Activated CD4-positive, alpha-beta T cell treated with anti-CD3 and anti-CD28 coated beads for 4 hours (primary cell): ENCODE data around the gene NME4.

Experiments used
- DNase-seq, 2 donors: peaks; one replicate each; pipeline ENCODE4 v3.0.0-alpha.2; 2020

Gene NME4

GRCh38 chr16:363766-364490 is 33.1 kb upstream of the NME4 start:
- no peak for DNase-seq

GRCh38 chr16:364595-365491 is 32.2 kb upstream of the NME4 start:
- DNase-seq: no peak

- no peak for DNase-seq
These were observed 30.5 kb upstream of the NME4 start for GRCh38 chr16:366476-366875.

GRCh38 chr16:367333-367903 is 29.6 kb upstream of the NME4 start:
- DNase-seq: no peak

- no peak for DNase-seq
These were observed 28.4 kb upstream of the NME4 start for GRCh38 chr16:368388-369158.

GRCh38 chr16:369275-369865 is 27.6 kb upstream of the NME4 start:
- DNase-seq: no peak

- DNase-seq: no peak
These were observed 27.0 kb upstream of the NME4 start for GRCh38 chr16:369866-370436.

- peak; percentile 93 for DNase-seq
These were observed 26.6 kb upstream of the NME4 start, which contains the start of gene MRPL28 for GRCh38 chr16:370443-370842. MRPL28 (minus strand) TSS chr16:370538; CDS start chr16:370218, 320 bp downstream.

- no peak for DNase-seq
These were observed 26.0 kb upstream of the NME4 start for GRCh38 chr16:370979-371514.

GRCh38 chr16:371515-372301 is 25.3 kb upstream of the NME4 start:
- no peak for DNase-seq

- no peak for DNase-seq
These were observed 24.6 kb upstream of the NME4 start for GRCh38 chr16:372302-372983.

- no peak for DNase-seq
These were observed 23.9 kb upstream of the NME4 start for GRCh38 chr16:373020-373598.

- no peak for DNase-seq
These were observed 23.0 kb upstream of the NME4 start for GRCh38 chr16:373848-374615.

- no peak for DNase-seq
These were observed 22.4 kb upstream of the NME4 start for GRCh38 chr16:374616-374926.

- DNase-seq: no peak
These were observed 21.8 kb upstream of the NME4 start for GRCh38 chr16:375212-375611.

- DNase-seq: no peak
These were observed 20.8 kb upstream of the NME4 start for GRCh38 chr16:375927-376816.

- DNase-seq: no peak
These were observed 20.1 kb upstream of the NME4 start for GRCh38 chr16:376817-377418.

GRCh38 chr16:377419-377951 is 19.5 kb upstream of the NME4 start:
- no peak for DNase-seq
